H1 (cell line): Measurements from ENCODE around the gene DPM2. TPM values are rescaled to one million over a fixed set of nuclear protein-coding genes. Genes with fewer than 3 reads are reported as not detected.

ENCODE experiments used
- CTCF ChIA-PET: fragments of 300-600 bp; sonication (Branson Sonifier 250); formaldehyde crosslinking; loops from one replicate; lab custom pipeline; 2021; ENCODE audit not compliant: partially characterized antibody; lab: Charles Lee
- POLR2A ChIA-PET: fragments of 300-600 bp; sonication (Branson Sonifier 250); formaldehyde crosslinking; loops from one replicate; lab custom pipeline; 2021; ENCODE audit warnings: inconsistent platforms; ENCODE audit not compliant: partially characterized antibody; lab: Charles Lee
- DNase-seq, 2 experiments: peaks; one replicate each; pipeline versions ENCODE4 v3.0.0 to v3.0.0-alpha.2; 2010 to 2022; ENCODE audit warnings: low spot score in 2 of 2, low read depth in 1 of 2, mixed read lengths in 1 of 2
- FAIRE-seq: peaks from 2 replicates; lab custom pipeline; 2011; peaks lifted over from hg19 to GRCh38; lab: Jason Lieb, UNC
- H2AFZ ChIP-seq: 2 replicates; pipeline ENCODE4 v1.8.1; 2012; ENCODE audit warnings: low read length, inconsistent platforms
- H2AK5ac ChIP-seq: 2 replicates; pipeline ENCODE4 v1.6.1; 2013; ENCODE audit warnings: low read depth, low read length
- H2BK120ac ChIP-seq: replicated peaks from 2 replicates; pipeline ENCODE3; 2013; ENCODE audit warnings: low read depth, low read length, inconsistent platforms
- H2BK12ac ChIP-seq: 2 replicates; pipeline ENCODE4 v1.6.1; 2013; ENCODE audit warnings: low read depth, low read length
- H2BK15ac ChIP-seq: 2 replicates; pipeline ENCODE4 v1.6.1; 2013; ENCODE audit warnings: low read length
- H2BK20ac ChIP-seq: 2 replicates; pipeline ENCODE4 v1.6.1; 2013; ENCODE audit warnings: low read length
- H2BK5ac ChIP-seq: 2 replicates; pipeline ENCODE4 v1.6.1; 2013; ENCODE audit warnings: low read depth, low read length
- H3K14ac ChIP-seq: 2 replicates; pipeline ENCODE4 v1.6.1; 2013; ENCODE audit warnings: inconsistent platforms; ENCODE audit not compliant: insufficient read length
- H3K18ac ChIP-seq: 2 replicates; pipeline ENCODE4 v1.6.1; 2013; ENCODE audit warnings: low read length; ENCODE audit errors: extremely low read depth
- H3K23ac ChIP-seq: 2 replicates; pipeline ENCODE4 v1.6.1; 2013; ENCODE audit warnings: inconsistent platforms; ENCODE audit not compliant: insufficient read length
- H3K23me2 ChIP-seq: 2 replicates; pipeline ENCODE4 v1.6.1; 2013; ENCODE audit warnings: low read depth, low read length
- H3K27ac ChIP-seq: 2 replicates; pipeline ENCODE4 v1.6.1; 2011; ENCODE audit warnings: low read depth, low read length, inconsistent platforms
- H3K27me3 ChIP-seq, 4 experiments: replicated peaks in 1 of 4; 1 replicate in 1 of 4; 2 replicates in 3 of 4; pipeline versions ENCODE4 v1.6.1 to v1.8.1; 2011 to 2013; ENCODE audit warnings: low read length in 3 of 4, mild to moderate bottlenecking in 3 of 4, inconsistent platforms in 2 of 4, mixed read lengths in 2 of 4, moderate library complexity in 1 of 4; ENCODE audit not compliant: control insufficient read depth in 3 of 4, insufficient read depth in 3 of 4; ENCODE audit errors: extremely low read depth in 1 of 4
- H3K36me3 ChIP-seq, 4 experiments: 2 replicates each; pipeline versions ENCODE4 v1.6.1 to v1.8.1; 2011 to 2013; ENCODE audit warnings: mild to moderate bottlenecking in 4 of 4, low read length in 3 of 4, moderate library complexity in 2 of 4, control low read depth in 1 of 4, inconsistent platforms in 1 of 4; ENCODE audit not compliant: insufficient read depth in 4 of 4, control insufficient read depth in 2 of 4
- H3K4ac ChIP-seq: replicated peaks from 2 replicates; pipeline ENCODE3; 2013; ENCODE audit warnings: low read length, low read depth, mixed read lengths, inconsistent platforms; ENCODE audit not compliant: insufficient read length
- H3K4me1 ChIP-seq, 4 experiments: replicated peaks in 1 of 4; 1 replicate in 1 of 4; 2 replicates in 3 of 4; pipeline versions ENCODE4 v1.6.1 to v1.8.1; 2011 to 2013; ENCODE audit warnings: low read length in 3 of 4, inconsistent platforms in 2 of 4, mixed read lengths in 1 of 4; ENCODE audit not compliant: insufficient read depth in 4 of 4, control insufficient read depth in 3 of 4
- H3K4me2 ChIP-seq, 2 experiments: 2 replicates each; pipeline versions ENCODE4 v1.6.1 to v1.8.1; 2011 to 2013; ENCODE audit warnings: low read depth in 2 of 2, low read length in 2 of 2, control low read depth in 1 of 2, inconsistent platforms in 1 of 2, mild to moderate bottlenecking in 1 of 2; ENCODE audit not compliant: insufficient read depth in 1 of 2
- H3K4me3 ChIP-seq, 4 experiments: fragments of 200-600, 300-600 bp in 1 of 4; sonication (generic), shearing (Covaris generic), sonication (Bioruptor Twin) in 1 of 4; 2 replicates each; pipeline versions ENCODE4 v1.5.1 to v1.8.1; 2011 to 2016; ENCODE audit warnings: low read length in 4 of 4, low read depth in 3 of 4, control low read depth in 2 of 4, inconsistent platforms in 2 of 4, mild to moderate bottlenecking in 2 of 4, mixed read lengths in 1 of 4, moderate library complexity in 1 of 4; ENCODE audit not compliant: insufficient read depth in 2 of 4; ENCODE audit errors: extremely low read depth in 1 of 4
- H3K56ac ChIP-seq: replicated peaks from 2 replicates; pipeline ENCODE3; 2013; ENCODE audit warnings: low read depth, mild to moderate bottlenecking, mixed read lengths, low read length, inconsistent platforms; ENCODE audit not compliant: insufficient read length
- H3K79me1 ChIP-seq: 2 replicates; pipeline ENCODE4 v1.6.1; 2013; ENCODE audit warnings: low read depth, low read length, control low read depth
- H3K79me2 ChIP-seq, 2 experiments: 2 replicates each; pipeline versions ENCODE4 v1.6.1 to v1.8.1; 2012 to 2013; ENCODE audit warnings: low read length in 2 of 2, mild to moderate bottlenecking in 2 of 2, inconsistent platforms in 1 of 2; ENCODE audit not compliant: insufficient read depth in 2 of 2, control insufficient read depth in 1 of 2
- H3K9ac ChIP-seq, 4 experiments: replicated peaks in 1 of 4; 1 replicate in 1 of 4; 2 replicates in 3 of 4; pipeline versions ENCODE4 v1.6.1 to v1.8.1; 2011 to 2013; ENCODE audit warnings: low read depth in 3 of 4, low read length in 3 of 4, control low read depth in 2 of 4, mild to moderate bottlenecking in 2 of 4, moderate library complexity in 2 of 4, inconsistent platforms in 1 of 4; ENCODE audit errors: extremely low read depth in 1 of 4
- H3K9me3 ChIP-seq, 2 experiments: 2 replicates each; pipeline versions ENCODE4 v1.6.1 to v1.8.1; 2012 to 2013; ENCODE audit warnings: mild to moderate bottlenecking in 2 of 2, moderate library complexity in 2 of 2, control low read depth in 1 of 2, inconsistent platforms in 1 of 2, low read depth in 1 of 2, low read length in 1 of 2, mixed read lengths in 1 of 2; ENCODE audit not compliant: insufficient read depth in 2 of 2
- H4K20me1 ChIP-seq, 2 experiments: replicated peaks in 1 of 2; 2 replicates each; pipeline versions ENCODE3 to v1.8.1; 2011 to 2013; ENCODE audit warnings: inconsistent platforms in 2 of 2, low read length in 2 of 2, mild to moderate bottlenecking in 1 of 2; ENCODE audit not compliant: insufficient read depth in 2 of 2, control insufficient read depth in 1 of 2
- H4K5ac ChIP-seq: 2 replicates; pipeline ENCODE4 v1.6.1; 2013; ENCODE audit warnings: low read length, low read depth, mixed read lengths, inconsistent platforms; ENCODE audit not compliant: insufficient read length
- H4K8ac ChIP-seq: 2 replicates; pipeline ENCODE4 v1.8.0; 2013; ENCODE audit warnings: mild to moderate bottlenecking, moderate library complexity, low read length, inconsistent platforms; ENCODE audit not compliant: insufficient read depth; ENCODE audit errors: extremely low read depth
- H4K91ac ChIP-seq: replicated peaks from 2 replicates; pipeline ENCODE3; 2013; ENCODE audit warnings: low read length, mixed read lengths, inconsistent platforms; ENCODE audit not compliant: insufficient read length
- ASH2L ChIP-seq: fragments of 200-600, 300-600 bp; sonication (generic); IDR thresholded peaks from one replicate; pipeline ENCODE4 v1.7.1; 2017; ENCODE audit warnings: low read length
- WGBS, 2 experiments: shearing (Covaris generic) in 1 of 2; methylation state at CpG; one replicate each; pipeline versions ENCODE4 v1.1.6 to v1.1.7; 2013 to 2015; ENCODE audit warnings: low lambda C conversion rate in 2 of 2, mixed read lengths in 2 of 2, inconsistent platforms in 1 of 2, low coverage in 1 of 2, missing lambda C conversion rate in 1 of 2; ENCODE audit not compliant: insufficient replicate concordance in 2 of 2, insufficient coverage in 1 of 2, insufficient read length in 1 of 2; ENCODE audit errors: extremely low coverage in 1 of 2, missing lambda C conversion rate in 1 of 2; 5-methylcytosine and 5-hydroxymethylcytosine counted together
- polyA plus RNA-seq, 7 experiments: library from polyadenylated mRNA; depleted of rRNA in 3 of 7; stranded (reverse) in 5 of 7; unstranded in 2 of 7; fragments of >200 nt in 5 of 7; fragments of 200-250 nt in 2 of 7; gene quantifications; 1 replicate in 5 of 7; 2 replicates in 1 of 7; 4 replicates in 1 of 7; pipeline versions ENCODE4 v1.2.1 to v1.2.3, GENCODE V29; 2011 to 2013; ENCODE audit warnings: missing spikeins in 2 of 7, mixed read lengths in 2 of 7
- total RNA-seq: library from RNA; stranded (reverse); fragmentation: NEBNext Ultra II Directional; extraction: Animal tissue kit (Norgen Biotek cat#: 25700); gene quantifications from 2 replicates; pipeline ENCODE4 v1.2.1, GENCODE V29; 2021

The DPM2 gene
- total and polyA plus RNA-seq, 2 of the 8 experiments (the other 6 are each of a cell fraction or from before 2014, with no cell fraction given): 45.4 to 95.4 TPM

- peak overlapping the region in 3 of 4 experiments; percentile 33 to 44 (median 35); a peak in 4 of 7 replicates for H3K9ac ChIP-seq
- H3K4ac ChIP-seq: peak overlapping the region; percentile 30
- 0 out of 2 replicates have a peak overlapping the region, but pooled peaks have one; percentile 19 for H4K8ac ChIP-seq
- peak overlapping the region; percentile 79 for H3K27ac ChIP-seq
- H3K36me3 ChIP-seq: no peaks in the 10 kb centered on the region
- H3K56ac ChIP-seq: no peak overlapping the region
- peaks cover 4 to 29% (median 24%) of the 10 kb centered on the region in 4 experiments for H3K4me1 ChIP-seq
- peaks cover 26 to 27% of the 10 kb centered on the region in 2 experiments for H4K20me1 ChIP-seq
- peak overlapping the region; percentile 53; the same call in 1 of the 2 replicates for H2BK20ac ChIP-seq
- H2BK12ac ChIP-seq: peak overlapping the region; percentile 75
- peaks cover 7% of the 10 kb centered on the region; the same call in 1 of the 2 replicates for H3K23me2 ChIP-seq
- ChIA-PET POLR2A (interaction anchor here (0.8 to 4.1 kb wide), 10 partner anchors 9 to 129 kb away, joined by 3 to 10 read pairs (median 5); partner anchors contain the start of gene PIP5KL1), CTCF (interaction anchor here (0.8 to 7.9 kb wide), 10 partner anchors 10 to 136 kb away, joined by 3 to 49 read pairs (median 5); no protein-coding TSS in a partner anchor)
- H3K18ac ChIP-seq: peak overlapping the region; percentile 89
- no peaks in the 10 kb centered on the region for H3K9me3 ChIP-seq
- peaks cover 11 to 33% of the 10 kb centered on the region in 2 experiments for H3K79me2 ChIP-seq
- H4K5ac ChIP-seq: peak overlapping the region; percentile 78
- H3K23ac ChIP-seq: no peak overlapping the region
- peak overlapping the region; percentile 73 to 78 for H3K4me2 ChIP-seq
- DNase-seq (no peak), FAIRE-seq (no peak)
- WGBS, 2 experiments: 78% methylated on average over 11 of the region's 11 CpGs; no CpG with 5 or more reads in 1 of the 2 experiments
- H2BK5ac ChIP-seq: peak overlapping the region; percentile 71
- H2BK120ac ChIP-seq: no peak overlapping the region
- peak overlapping the region; percentile 18 for H4K91ac ChIP-seq
- peak overlapping the region; percentile 27 to 55 (median 37); a peak in 6 of 8 replicates for H3K4me3 ChIP-seq
- H3K27me3 ChIP-seq: no peaks in the 10 kb centered on the region
- no peak overlapping the region for H3K14ac ChIP-seq
- peak overlapping the region; percentile 9; the same call in 1 of the 2 replicates for H2BK15ac ChIP-seq
- H2AK5ac ChIP-seq: peak overlapping the region; percentile 57
- peak overlapping the region; percentile 20; the same call in 1 of the 2 replicates for H2AFZ ChIP-seq
- H3K79me1 ChIP-seq: peaks cover 20% of the 10 kb centered on the region
- TF ChIP-seq ASH2L: peak; percentile 43
Measured at GRCh38 chr9:127981559-127982121, 44.0 kb upstream of the DPM2 start.
